BLaER1 treated with 17β-estradiol and CSF1 and Interleukin-3, amounts not matched to agents 10 nM and 100 nM (cell line): ENCODE data around the gene SPTLC1.

Experiments
- H3K27ac ChIP-seq, 11 experiments: shearing (Covaris generic); formaldehyde crosslinking; 2 replicates each; pipeline ENCODE4 v1.8.1; 2022
- H3K27me3 ChIP-seq, 11 experiments: shearing (Covaris generic); formaldehyde crosslinking; 2 replicates each; pipeline ENCODE4 v1.8.1; 2022
- H3K36me3 ChIP-seq, 11 experiments: shearing (Covaris generic); formaldehyde crosslinking; 2 replicates each; pipeline ENCODE4 v1.8.1; 2022
- H3K4me1 ChIP-seq, 10 experiments: shearing (Covaris generic); formaldehyde crosslinking; 2 replicates each; pipeline ENCODE4 v1.8.1; 2022
- H3K4me2 ChIP-seq, 11 experiments: shearing (Covaris generic); formaldehyde crosslinking; 2 replicates each; pipeline ENCODE4 v1.8.1; 2022
- H3K4me3 ChIP-seq, 10 experiments: shearing (Covaris generic); formaldehyde crosslinking; 2 replicates each; pipeline ENCODE4 v1.8.1; 2022
- H3K9ac ChIP-seq, 11 experiments: shearing (Covaris generic); formaldehyde crosslinking; 2 replicates each; pipeline ENCODE4 v1.8.1; 2022
- H3K9me3 ChIP-seq, 11 experiments: shearing (Covaris generic); formaldehyde crosslinking; replicated peaks in 1 of 11; 2 replicates each; pipeline ENCODE4 v1.8.1; 2022
- H4K20me1 ChIP-seq, 11 experiments: shearing (Covaris generic); formaldehyde crosslinking; 2 replicates each; pipeline ENCODE4 v1.8.1; 2022
- Cebpa-rat ChIP-seq, 11 experiments: shearing (Covaris generic); IDR thresholded peaks; 2 replicates each; pipeline ENCODE4 v1.8.1; 2022

SPTLC1 gene

GRCh38 chr9:92044936-92045335, 70.3 kb downstream of the SPTLC1 start:
- no peaks in the 10 kb centered on the region for H4K20me1 ChIP-seq
- no peaks in the 10 kb centered on the region for H3K4me1 ChIP-seq
- TF ChIP-seq Cebpa-rat (IDR thresholded peaks at IDR 0.05) = no peak
- no peaks in the 10 kb centered on the region for H3K27me3 ChIP-seq
- no peak overlapping the region for H3K9ac ChIP-seq
- H3K4me2 ChIP-seq = no peak overlapping the region
- no peak overlapping the region for H3K4me3 ChIP-seq
- H3K36me3 ChIP-seq = peaks cover 91 to 100% (median 97%) of the 10 kb centered on the region in 11 experiments
- peaks cover 28 to 42% (median 36%) of the 10 kb centered on the region in 11 experiments for H3K9me3 ChIP-seq
- no peak overlapping the region for H3K27ac ChIP-seq

GRCh38 chr9:92043002-92043401, 72.2 kb downstream of the SPTLC1 start:
- no peak for TF ChIP-seq Cebpa-rat (IDR thresholded peaks at IDR 0.05)
- Histone ChIP-seq H3K4me2 (no peak overlapping the region), H4K20me1 (no peaks in the 10 kb centered on the region), H3K27ac (no peak overlapping the region), H3K9ac (no peak overlapping the region), H3K27me3 (no peaks in the 10 kb centered on the region), H3K4me3 (no peak overlapping the region), H3K9me3 (peaks cover 28 to 42% (median 36%) of the 10 kb centered on the region in 11 experiments), H3K4me1 (no peaks in the 10 kb centered on the region), H3K36me3 (peaks cover 83 to 100% (median 94%) of the 10 kb centered on the region in 11 experiments)

GRCh38 chr9:92042260-92042659, 73.0 kb downstream of the SPTLC1 start:
- Histone ChIP-seq H3K27ac (no peak overlapping the region), H3K36me3 (peaks cover 83 to 100% (median 94%) of the 10 kb centered on the region in 11 experiments), H3K4me3 (no peak overlapping the region), H3K9me3 (peaks cover 28 to 42% (median 36%) of the 10 kb centered on the region in 11 experiments), H3K4me1 (no peaks in the 10 kb centered on the region), H3K27me3 (no peaks in the 10 kb centered on the region), H3K9ac (no peak overlapping the region), H3K4me2 (no peak overlapping the region), H4K20me1 (no peaks in the 10 kb centered on the region)
- no peak for TF ChIP-seq Cebpa-rat (IDR thresholded peaks at IDR 0.05)

- no peak overlapping the region for H3K4me3 ChIP-seq
- peaks cover 2 to 11% (median 6%) of the 10 kb centered on the region in 11 experiments for H3K9me3 ChIP-seq
- H3K27ac ChIP-seq = no peak overlapping the region
- peaks cover 81 to 100% (median 91%) of the 10 kb centered on the region in 11 experiments for H3K36me3 ChIP-seq
- no peaks in the 10 kb centered on the region for H3K27me3 ChIP-seq
- no peak overlapping the region for H3K4me2 ChIP-seq
- peaks cover 0 to 7% (median 0%) of the 10 kb centered on the region in 11 experiments; a peak in 1 of 22 replicates for H4K20me1 ChIP-seq
- no peak for TF ChIP-seq Cebpa-rat (IDR thresholded peaks at IDR 0.05)
- 0 out of 20 replicates have a peak, but pooled peaks cover 0 to 4% (median 0%) of the 10 kb centered on the region in 10 experiments for H3K4me1 ChIP-seq
- H3K9ac ChIP-seq = no peak overlapping the region
Measured at GRCh38 chr9:92036756-92037155, 78.5 kb downstream of the SPTLC1 start.

GRCh38 chr9:92036411-92036746, 78.8 kb downstream of the SPTLC1 start:
- Histone ChIP-seq H3K4me2 (no peak overlapping the region), H3K36me3 (peaks cover 79 to 100% (median 88%) of the 10 kb centered on the region in 11 experiments), H3K27ac (no peak overlapping the region), H3K9ac (no peak overlapping the region), H4K20me1 (peaks cover 0 to 7% (median 0%) of the 10 kb centered on the region in 11 experiments; a peak in 1 of 22 replicates), H3K4me3 (no peak overlapping the region), H3K27me3 (no peaks in the 10 kb centered on the region), H3K4me1 (0 out of 20 replicates have a peak, but pooled peaks cover 0 to 4% (median 0%) of the 10 kb centered on the region in 10 experiments), H3K9me3 (peaks cover 0 to 8% (median 2%) of the 10 kb centered on the region in 11 experiments; a peak in 15 of 22 replicates)
- TF ChIP-seq Cebpa-rat (IDR thresholded peaks at IDR 0.05) = no peak

GRCh38 chr9:92035687-92036410, 79.4 kb downstream of the SPTLC1 start:
- H3K9ac ChIP-seq = no peak overlapping the region
- no peak for TF ChIP-seq Cebpa-rat (IDR thresholded peaks at IDR 0.05)
- H3K36me3 ChIP-seq = peaks cover 74 to 100% (median 86%) of the 10 kb centered on the region in 11 experiments
- no peak overlapping the region for H3K4me2 ChIP-seq
- peaks cover 0 to 7% (median 0%) of the 10 kb centered on the region in 11 experiments; a peak in 1 of 22 replicates for H4K20me1 ChIP-seq
- H3K27me3 ChIP-seq = no peaks in the 10 kb centered on the region
- peaks cover 0 to 3% (median 0%) of the 10 kb centered on the region in 11 experiments; a peak in 2 of 22 replicates for H3K9me3 ChIP-seq
- H3K4me1 ChIP-seq = 0 out of 20 replicates have a peak, but pooled peaks cover 0 to 4% (median 0%) of the 10 kb centered on the region in 10 experiments
- no peak overlapping the region for H3K4me3 ChIP-seq
- H3K27ac ChIP-seq = no peak overlapping the region

GRCh38 chr9:92035146-92035545, 80.1 kb downstream of the SPTLC1 start:
- Histone ChIP-seq H3K9ac (no peak overlapping the region), H3K4me1 (0 out of 20 replicates have a peak, but pooled peaks cover 0 to 4% (median 0%) of the 10 kb centered on the region in 10 experiments), H3K27me3 (no peaks in the 10 kb centered on the region), H3K4me2 (no peak overlapping the region), H3K27ac (no peak overlapping the region), H3K9me3 (no peaks in the 10 kb centered on the region), H4K20me1 (peaks cover 0 to 7% (median 0%) of the 10 kb centered on the region in 11 experiments; a peak in 1 of 22 replicates), H3K36me3 (peaks cover 71 to 97% (median 82%) of the 10 kb centered on the region in 11 experiments), H3K4me3 (no peak overlapping the region)
- TF ChIP-seq Cebpa-rat (IDR thresholded peaks at IDR 0.05) = no peak

GRCh38 chr9:92033991-92034390, 81.2 kb downstream of the SPTLC1 start:
- no peak overlapping the region for H3K27ac ChIP-seq
- H3K4me3 ChIP-seq = no peak overlapping the region
- H3K4me2 ChIP-seq = no peak overlapping the region
- 0 out of 20 replicates have a peak, but pooled peaks cover 0 to 4% (median 0%) of the 10 kb centered on the region in 10 experiments for H3K4me1 ChIP-seq
- H3K27me3 ChIP-seq = no peaks in the 10 kb centered on the region
- peaks cover 0 to 7% (median 0%) of the 10 kb centered on the region in 11 experiments; a peak in 1 of 22 replicates for H4K20me1 ChIP-seq
- H3K9me3 ChIP-seq = no peaks in the 10 kb centered on the region
- no peak for TF ChIP-seq Cebpa-rat (IDR thresholded peaks at IDR 0.05)
- H3K9ac ChIP-seq = no peak overlapping the region
- H3K36me3 ChIP-seq = peaks cover 71 to 97% (median 82%) of the 10 kb centered on the region in 11 experiments

- no peak for TF ChIP-seq Cebpa-rat (IDR thresholded peaks at IDR 0.05)
- Histone ChIP-seq H3K36me3 (peaks cover 64 to 96% (median 78%) of the 10 kb centered on the region in 11 experiments), H3K27ac (no peak overlapping the region), H3K4me3 (no peak overlapping the region), H4K20me1 (peaks cover 0 to 7% (median 0%) of the 10 kb centered on the region in 11 experiments; a peak in 1 of 22 replicates), H3K9me3 (no peaks in the 10 kb centered on the region), H3K4me1 (0 out of 20 replicates have a peak, but pooled peaks cover 0 to 4% (median 0%) of the 10 kb centered on the region in 10 experiments), H3K27me3 (no peaks in the 10 kb centered on the region), H3K4me2 (no peak overlapping the region), H3K9ac (no peak overlapping the region)
Measured at GRCh38 chr9:92033307-92033706, 81.9 kb downstream of the SPTLC1 start.
